Adrenal gland (tissue), 5 donors: ENCODE data around the gene LAMA4.

Experiments
- POLR2A ChIP-seq, 2 donors: fragments of 450-650 bp; IDR thresholded peaks; one replicate each; pipeline ENCODE4 v1.6.1; 2017; ENCODE audit warnings: antibody characterized with exemption in 2 of 2, mild to moderate bottlenecking in 2 of 2, moderate library complexity in 1 of 2
- TF ChIP-seq, protein P1 (sequence below), 6 experiments: fragments of 450-650 bp in 4 of 6; fragments of 200-600 bp in 2 of 6; sonication (generic) in 1 of 6; IDR thresholded peaks; 1 replicate in 5 of 6; 2 replicates in 1 of 6; pipeline versions ENCODE4 v1.5.1 to v1.8.0; 2016 to 2021; ENCODE audit warnings: antibody characterized with exemption in 6 of 6, mild to moderate bottlenecking in 2 of 6, moderate library complexity in 1 of 6
- donor health status: DM: no; HTN: no; CAD: no.

DNA sequence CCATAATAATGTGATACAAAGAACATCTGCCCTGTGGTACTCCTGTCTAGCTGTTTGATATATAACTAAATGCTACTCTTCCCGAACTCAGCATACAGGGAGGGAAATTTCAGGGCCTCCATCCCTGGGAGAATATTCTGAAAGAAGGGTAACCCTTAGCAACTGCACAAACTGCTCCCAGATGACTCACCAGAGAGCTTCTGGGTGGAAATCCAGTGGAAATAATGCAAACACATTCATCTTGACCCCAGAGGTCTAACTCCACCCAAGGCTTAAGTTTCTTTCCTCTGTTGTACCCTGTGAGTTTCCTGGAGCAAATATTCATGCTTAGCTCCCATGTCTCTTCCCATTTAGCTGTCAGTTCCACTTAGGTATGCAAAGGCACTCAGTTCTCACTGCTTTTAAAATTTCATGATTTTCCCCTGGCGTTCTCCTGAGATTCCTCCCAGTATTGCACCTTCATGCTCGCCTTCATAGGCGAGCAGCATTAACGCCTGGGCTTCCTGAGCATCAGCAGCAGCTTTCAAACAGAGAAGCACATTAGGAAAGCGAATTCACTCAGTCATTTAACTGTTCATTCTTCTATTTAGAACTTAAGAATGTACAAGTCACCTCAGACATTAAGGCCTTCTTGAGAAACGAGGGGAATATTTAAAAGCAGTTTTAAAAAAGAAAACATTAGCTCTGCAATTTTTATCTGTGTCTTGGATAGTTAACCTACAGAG lies 43.8 kb upstream of the LAMA4 start:
- TF ChIP-seq, protein P1, sequence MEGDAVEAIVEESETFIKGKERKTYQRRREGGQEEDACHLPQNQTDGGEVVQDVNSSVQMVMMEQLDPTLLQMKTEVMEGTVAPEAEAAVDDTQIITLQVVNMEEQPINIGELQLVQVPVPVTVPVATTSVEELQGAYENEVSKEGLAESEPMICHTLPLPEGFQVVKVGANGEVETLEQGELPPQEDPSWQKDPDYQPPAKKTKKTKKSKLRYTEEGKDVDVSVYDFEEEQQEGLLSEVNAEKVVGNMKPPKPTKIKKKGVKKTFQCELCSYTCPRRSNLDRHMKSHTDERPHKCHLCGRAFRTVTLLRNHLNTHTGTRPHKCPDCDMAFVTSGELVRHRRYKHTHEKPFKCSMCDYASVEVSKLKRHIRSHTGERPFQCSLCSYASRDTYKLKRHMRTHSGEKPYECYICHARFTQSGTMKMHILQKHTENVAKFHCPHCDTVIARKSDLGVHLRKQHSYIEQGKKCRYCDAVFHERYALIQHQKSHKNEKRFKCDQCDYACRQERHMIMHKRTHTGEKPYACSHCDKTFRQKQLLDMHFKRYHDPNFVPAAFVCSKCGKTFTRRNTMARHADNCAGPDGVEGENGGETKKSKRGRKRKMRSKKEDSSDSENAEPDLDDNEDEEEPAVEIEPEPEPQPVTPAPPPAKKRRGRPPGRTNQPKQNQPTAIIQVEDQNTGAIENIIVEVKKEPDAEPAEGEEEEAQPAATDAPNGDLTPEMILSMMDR (IDR thresholded peaks at IDR 0.05): no peak
- no peak for TF ChIP-seq POLR2A (IDR thresholded peaks at IDR 0.05)
